Liver (tissue), 9 donors: Measurements from ENCODE around the gene TCEANC. TPM values are rescaled to one million over a fixed set of nuclear protein-coding genes. Genes with fewer than 3 reads are reported as not detected.

Experiments used
- DNase-seq: peaks from one replicate; pipeline ENCODE4 v3.0.0-alpha.2; 2017; ENCODE audit warnings: low spot score
- H3K27ac ChIP-seq, 2 donors: one replicate each; pipeline ENCODE4 v1.7.0; 2013; ENCODE audit warnings: inconsistent platforms in 2 of 2, low read length in 2 of 2, control low read depth in 1 of 2, low read depth in 1 of 2, mild to moderate bottlenecking in 1 of 2
- H3K27me3 ChIP-seq, 4 donors: one replicate each; pipeline versions ENCODE4 v1.6.1 to v1.7.0; 2013; ENCODE audit warnings: low read length in 3 of 4, inconsistent platforms in 1 of 4, mild to moderate bottlenecking in 1 of 4, moderate library complexity in 1 of 4; ENCODE audit not compliant: control insufficient read depth in 4 of 4, insufficient read depth in 4 of 4
- H3K36me3 ChIP-seq, 4 donors: one replicate each; pipeline versions ENCODE4 v1.6.1 to v1.7.0; 2013; ENCODE audit warnings: low read length in 3 of 4, mild to moderate bottlenecking in 3 of 4, low read depth in 1 of 4, moderate library complexity in 1 of 4; ENCODE audit not compliant: control insufficient read depth in 4 of 4, insufficient read depth in 3 of 4
- H3K4me1 ChIP-seq, 4 donors: one replicate each; pipeline versions ENCODE4 v1.6.1 to v1.7.0; 2013; ENCODE audit warnings: low read length in 3 of 4, mild to moderate bottlenecking in 3 of 4, moderate library complexity in 1 of 4; ENCODE audit not compliant: control insufficient read depth in 4 of 4, insufficient read depth in 4 of 4
- H3K4me3 ChIP-seq, 3 donors: one replicate each; pipeline versions ENCODE4 v1.6.1 to v1.7.0; 2013; ENCODE audit warnings: low read length in 3 of 3, control low read depth in 1 of 3, low read depth in 1 of 3, mild to moderate bottlenecking in 1 of 3
- H3K9ac ChIP-seq, 2 donors: one replicate each; pipeline ENCODE4 v1.7.0; 2013; ENCODE audit warnings: low read length in 2 of 2, mild to moderate bottlenecking in 2 of 2, moderate library complexity in 2 of 2, control low read depth in 1 of 2, low read depth in 1 of 2
- H3K9me3 ChIP-seq, 4 donors: one replicate each; pipeline versions ENCODE4 v1.6.1 to v1.7.0; 2013; ENCODE audit warnings: low read length in 3 of 4; ENCODE audit not compliant: control insufficient read depth in 4 of 4
- CTCF ChIP-seq: fragments of 150-350 bp; IDR thresholded peaks from 2 replicates; pipeline ENCODE4 v1.5.1; 2017; ENCODE audit warnings: improper control_type of control experiment, low read depth, low read length; ENCODE audit not compliant: missing input control
- EGR1 ChIP-seq, 2 donors: IDR thresholded peaks; 2 replicates each; pipeline ENCODE4 v1.6.1; 2016 to 2018; ENCODE audit warnings: antibody characterized with exemption in 2 of 2, low read depth in 2 of 2
- FOXA1 ChIP-seq: IDR thresholded peaks from 2 replicates; pipeline ENCODE4 v1.6.1; 2016; ENCODE audit warnings: antibody characterized with exemption
- FOXA2 ChIP-seq: IDR thresholded peaks from 2 replicates; pipeline ENCODE4 v1.6.1; 2016; ENCODE audit warnings: antibody characterized with exemption
- HNF4G ChIP-seq: IDR thresholded peaks from 2 replicates; pipeline ENCODE4 v1.6.1; 2016; ENCODE audit warnings: antibody characterized with exemption
- JUND ChIP-seq, 2 donors: IDR thresholded peaks; 2 replicates each; pipeline ENCODE4 v1.6.1; 2016; ENCODE audit warnings: antibody characterized with exemption in 2 of 2
- MAX ChIP-seq: IDR thresholded peaks from 2 replicates; pipeline ENCODE4 v1.6.1; 2016; ENCODE audit warnings: antibody characterized with exemption
- RAD21 ChIP-seq, 2 donors: IDR thresholded peaks; 2 replicates each; pipeline ENCODE4 v1.6.1; 2016; ENCODE audit warnings: antibody characterized with exemption in 2 of 2, mild to moderate bottlenecking in 2 of 2
- RXRA ChIP-seq, 2 donors: IDR thresholded peaks; 2 replicates each; pipeline ENCODE4 v1.6.1; 2017 to 2018; ENCODE audit warnings: antibody characterized with exemption in 2 of 2, mild to moderate bottlenecking in 1 of 2
- SP1 ChIP-seq: IDR thresholded peaks from 2 replicates; pipeline ENCODE4 v1.6.1; 2018; ENCODE audit warnings: antibody characterized with exemption, mild to moderate bottlenecking
- TAF1 ChIP-seq: conservative IDR thresholded peaks from 2 replicates; pipeline ENCODE4 v1.6.1; 2016; ENCODE audit warnings: antibody characterized with exemption, mild to moderate bottlenecking
- YY1 ChIP-seq: IDR thresholded peaks from 2 replicates; pipeline ENCODE4 v1.6.1; 2016; ENCODE audit warnings: antibody characterized with exemption, mild to moderate bottlenecking
- WGBS: extraction: QIAGEN DNeasy Blood & Tissue Kit; methylation state at CpG from one replicate; pipeline ENCODE4 v1.1.7; 2013; 5-methylcytosine and 5-hydroxymethylcytosine counted together
- polyA plus RNA-seq, 2 donors: library from polyadenylated mRNA; stranded (reverse) in 1 of 2; unstranded in 1 of 2; fragments of 200-250 nt in 1 of 2; fragments of >200 nt in 1 of 2; fragmentation: Nextera tagmentation in 1 of 2; extraction: Ambion mirVana in 1 of 2; gene quantifications; one replicate each; pipeline versions ENCODE4 v1.2.1 to v1.2.3, GENCODE V29; 2013 to 2015
- total RNA-seq, 2 donors: library from RNA; depleted of rRNA; stranded (reverse); fragments of >200 nt; gene quantifications; one replicate each; pipeline ENCODE4 v1.2.3, GENCODE V29; 2014
- TF ChIP-seq, protein P1 (sequence below): IDR thresholded peaks from 2 replicates; pipeline ENCODE4 v1.6.1; 2016; ENCODE audit warnings: antibody characterized with exemption, mild to moderate bottlenecking
- TF ChIP-seq, protein P2 (sequence below): IDR thresholded peaks from 2 replicates; pipeline ENCODE4 v1.6.1; 2016; ENCODE audit warnings: antibody characterized with exemption
- TF ChIP-seq, protein P3 (sequence below): IDR thresholded peaks from 2 replicates; pipeline ENCODE4 v1.6.1; 2016; ENCODE audit warnings: antibody characterized with exemption
- donor health status: healthy.
- donor health status: healthy.
- donor health status: healthy.
- donor health status: healthy.
- donor health status: healthy.

Gene TCEANC
- total and polyA plus RNA-seq, 4 donors, result 0.73 to 7.7 (median 3.6) TPM

- Histone ChIP-seq H3K4me1 (no peaks in the 10 kb centered on the region), H3K4me3 (no peak overlapping the region), H3K9me3 (peaks cover 0 to 5% (median 0%) of the 10 kb centered on the region in 4 donors), H3K27me3 (peaks cover 0 to 4% (median 0%) of the 10 kb centered on the region in 4 donors), H3K9ac (no peak overlapping the region), H3K27ac (no peak overlapping the region), H3K36me3 (no peaks in the 10 kb centered on the region)
- DNase-seq, result no peak
- WGBS, result 70% methylated on average over 1 of the region's 1 CpG
- no peak for TF ChIP-seq HNF4G
- TF ChIP-seq TAF1, result no peak
- TF ChIP-seq, protein P1, sequence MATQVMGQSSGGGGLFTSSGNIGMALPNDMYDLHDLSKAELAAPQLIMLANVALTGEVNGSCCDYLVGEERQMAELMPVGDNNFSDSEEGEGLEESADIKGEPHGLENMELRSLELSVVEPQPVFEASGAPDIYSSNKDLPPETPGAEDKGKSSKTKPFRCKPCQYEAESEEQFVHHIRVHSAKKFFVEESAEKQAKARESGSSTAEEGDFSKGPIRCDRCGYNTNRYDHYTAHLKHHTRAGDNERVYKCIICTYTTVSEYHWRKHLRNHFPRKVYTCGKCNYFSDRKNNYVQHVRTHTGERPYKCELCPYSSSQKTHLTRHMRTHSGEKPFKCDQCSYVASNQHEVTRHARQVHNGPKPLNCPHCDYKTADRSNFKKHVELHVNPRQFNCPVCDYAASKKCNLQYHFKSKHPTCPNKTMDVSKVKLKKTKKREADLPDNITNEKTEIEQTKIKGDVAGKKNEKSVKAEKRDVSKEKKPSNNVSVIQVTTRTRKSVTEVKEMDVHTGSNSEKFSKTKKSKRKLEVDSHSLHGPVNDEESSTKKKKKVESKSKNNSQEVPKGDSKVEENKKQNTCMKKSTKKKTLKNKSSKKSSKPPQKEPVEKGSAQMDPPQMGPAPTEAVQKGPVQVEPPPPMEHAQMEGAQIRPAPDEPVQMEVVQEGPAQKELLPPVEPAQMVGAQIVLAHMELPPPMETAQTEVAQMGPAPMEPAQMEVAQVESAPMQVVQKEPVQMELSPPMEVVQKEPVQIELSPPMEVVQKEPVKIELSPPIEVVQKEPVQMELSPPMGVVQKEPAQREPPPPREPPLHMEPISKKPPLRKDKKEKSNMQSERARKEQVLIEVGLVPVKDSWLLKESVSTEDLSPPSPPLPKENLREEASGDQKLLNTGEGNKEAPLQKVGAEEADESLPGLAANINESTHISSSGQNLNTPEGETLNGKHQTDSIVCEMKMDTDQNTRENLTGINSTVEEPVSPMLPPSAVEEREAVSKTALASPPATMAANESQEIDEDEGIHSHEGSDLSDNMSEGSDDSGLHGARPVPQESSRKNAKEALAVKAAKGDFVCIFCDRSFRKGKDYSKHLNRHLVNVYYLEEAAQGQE, result no peak
- no peak for TF ChIP-seq EGR1 (IDR thresholded peaks at IDR 0.05; ENCODE audit: low read depth in 2 of 2)
- TF ChIP-seq, protein P2, sequence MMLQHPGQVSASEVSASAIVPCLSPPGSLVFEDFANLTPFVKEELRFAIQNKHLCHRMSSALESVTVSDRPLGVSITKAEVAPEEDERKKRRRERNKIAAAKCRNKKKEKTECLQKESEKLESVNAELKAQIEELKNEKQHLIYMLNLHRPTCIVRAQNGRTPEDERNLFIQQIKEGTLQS, result no peak
- no peak for TF ChIP-seq MAX
- TF ChIP-seq RAD21 (IDR thresholded peaks at IDR 0.05), result no peak
- TF ChIP-seq FOXA1, result no peak
- TF ChIP-seq, protein P3, sequence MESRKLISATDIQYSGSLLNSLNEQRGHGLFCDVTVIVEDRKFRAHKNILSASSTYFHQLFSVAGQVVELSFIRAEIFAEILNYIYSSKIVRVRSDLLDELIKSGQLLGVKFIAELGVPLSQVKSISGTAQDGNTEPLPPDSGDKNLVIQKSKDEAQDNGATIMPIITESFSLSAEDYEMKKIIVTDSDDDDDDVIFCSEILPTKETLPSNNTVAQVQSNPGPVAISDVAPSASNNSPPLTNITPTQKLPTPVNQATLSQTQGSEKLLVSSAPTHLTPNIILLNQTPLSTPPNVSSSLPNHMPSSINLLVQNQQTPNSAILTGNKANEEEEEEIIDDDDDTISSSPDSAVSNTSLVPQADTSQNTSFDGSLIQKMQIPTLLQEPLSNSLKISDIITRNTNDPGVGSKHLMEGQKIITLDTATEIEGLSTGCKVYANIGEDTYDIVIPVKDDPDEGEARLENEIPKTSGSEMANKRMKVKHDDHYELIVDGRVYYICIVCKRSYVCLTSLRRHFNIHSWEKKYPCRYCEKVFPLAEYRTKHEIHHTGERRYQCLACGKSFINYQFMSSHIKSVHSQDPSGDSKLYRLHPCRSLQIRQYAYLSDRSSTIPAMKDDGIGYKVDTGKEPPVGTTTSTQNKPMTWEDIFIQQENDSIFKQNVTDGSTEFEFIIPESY, result no peak
- TF ChIP-seq SP1, result no peak
- no peak for TF ChIP-seq YY1
- TF ChIP-seq FOXA2, result no peak
- no peak for TF ChIP-seq RXRA (IDR thresholded peaks at IDR 0.05)
- no peak for TF ChIP-seq CTCF
- no peak for TF ChIP-seq JUND (IDR thresholded peaks at IDR 0.05)
Measured at GRCh38 chrX:13620207-13620606, 32.7 kb upstream of the TCEANC start.

DNA sequence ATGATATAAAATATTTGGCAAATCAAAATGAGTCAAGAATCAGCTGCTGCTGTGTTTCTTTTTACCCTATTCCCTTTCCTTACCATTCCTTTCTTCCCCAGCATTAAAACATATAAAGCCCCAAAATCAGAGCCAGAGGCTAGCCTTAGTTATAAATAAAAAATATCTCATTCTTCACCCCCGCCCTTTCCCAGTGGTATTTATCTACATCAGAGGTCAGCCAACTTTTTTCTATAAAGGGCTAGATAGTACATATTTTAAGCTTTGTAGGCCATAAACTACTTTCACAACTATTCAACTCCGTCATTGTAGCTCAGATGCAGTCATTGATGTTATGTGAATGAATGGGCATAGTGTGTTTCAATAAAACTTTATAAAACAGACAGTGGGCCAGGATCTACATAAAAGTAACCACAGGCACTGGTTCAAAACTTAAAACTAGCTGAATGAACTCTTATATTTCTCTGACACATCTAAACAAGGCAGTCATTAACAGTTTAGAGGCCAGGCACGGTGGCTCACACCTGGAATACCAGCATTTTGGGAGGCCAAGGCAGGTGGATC lies 30.5 kb upstream of the TCEANC start:
- no peak overlapping the region for H3K4me3 ChIP-seq
- H3K36me3 ChIP-seq, result no peaks in the 10 kb centered on the region
- H3K4me1 ChIP-seq, result no peaks in the 10 kb centered on the region
- peaks cover 0 to 4% (median 0%) of the 10 kb centered on the region in 4 donors for H3K27me3 ChIP-seq
- 86% methylated on average over 3 of the region's 3 CpGs for WGBS
- no peak for DNase-seq
- H3K9me3 ChIP-seq, result peaks cover 0 to 5% (median 0%) of the 10 kb centered on the region in 4 donors
- H3K9ac ChIP-seq, result no peak overlapping the region
- no peak overlapping the region for H3K27ac ChIP-seq
- TF ChIP-seq, protein P1, result no peak
- no peak for TF ChIP-seq HNF4G
- TF ChIP-seq FOXA1, result no peak
- TF ChIP-seq RAD21 (IDR thresholded peaks at IDR 0.05), result no peak
- TF ChIP-seq, protein P3, result no peak
- TF ChIP-seq YY1, result no peak
- no peak for TF ChIP-seq FOXA2
